GM13977 (cell line): ENCODE results near the gene APBB2.
"Not testable (repeated sequence)": the region's sequence is repeated elsewhere in the genome, so short reads cannot be mapped to it uniquely, and the experiment has no call there.

Experiments
- DNase-seq: peaks from one replicate; pipeline ENCODE4 v3.0.0; 2012; ENCODE audit warnings: low spot score
- in situ Hi-C: fragments of 300-500 bp; cut with MboI; formaldehyde crosslinking; loops from one replicate; pipeline ENCODE4 v1.12.0; 2022; ENCODE audit warnings: low sequenced_read_pairs, low pct_unique_long_range_greater_than_20kb, mixed read lengths, inconsistent platforms; ENCODE audit not compliant: unreplicated experiment
- TF ChIP-seq, protein P1 (sequence below): IDR thresholded peaks from 2 replicates; pipeline ENCODE4 v1.5.1; 2012; ENCODE audit warnings: mild to moderate bottlenecking, control low read depth; ENCODE audit not compliant: insufficient read depth; ENCODE audit errors: extremely low read depth, missing control alignments

Gene APBB2

DNA sequence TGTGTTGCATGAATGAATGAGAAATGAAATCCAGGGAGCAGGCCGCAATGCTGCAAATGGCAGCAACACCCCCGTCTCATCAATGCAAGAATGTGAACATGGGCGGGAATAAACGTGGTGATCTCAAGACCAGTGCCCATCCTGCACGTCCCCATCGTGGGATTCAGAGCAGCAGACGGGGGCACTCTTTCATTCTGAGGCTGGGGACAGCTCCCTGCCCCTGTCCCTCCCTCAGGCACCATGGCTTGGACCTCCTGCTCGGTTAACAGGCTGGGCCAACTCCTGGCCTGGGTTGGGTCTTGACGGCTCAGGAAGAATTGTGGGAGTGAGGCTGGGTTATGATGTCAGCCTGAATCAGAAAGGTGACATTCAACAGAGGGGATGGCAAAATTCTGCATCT is 385.7 kb downstream of the APBB2 start:
- TF ChIP-seq, protein P1, sequence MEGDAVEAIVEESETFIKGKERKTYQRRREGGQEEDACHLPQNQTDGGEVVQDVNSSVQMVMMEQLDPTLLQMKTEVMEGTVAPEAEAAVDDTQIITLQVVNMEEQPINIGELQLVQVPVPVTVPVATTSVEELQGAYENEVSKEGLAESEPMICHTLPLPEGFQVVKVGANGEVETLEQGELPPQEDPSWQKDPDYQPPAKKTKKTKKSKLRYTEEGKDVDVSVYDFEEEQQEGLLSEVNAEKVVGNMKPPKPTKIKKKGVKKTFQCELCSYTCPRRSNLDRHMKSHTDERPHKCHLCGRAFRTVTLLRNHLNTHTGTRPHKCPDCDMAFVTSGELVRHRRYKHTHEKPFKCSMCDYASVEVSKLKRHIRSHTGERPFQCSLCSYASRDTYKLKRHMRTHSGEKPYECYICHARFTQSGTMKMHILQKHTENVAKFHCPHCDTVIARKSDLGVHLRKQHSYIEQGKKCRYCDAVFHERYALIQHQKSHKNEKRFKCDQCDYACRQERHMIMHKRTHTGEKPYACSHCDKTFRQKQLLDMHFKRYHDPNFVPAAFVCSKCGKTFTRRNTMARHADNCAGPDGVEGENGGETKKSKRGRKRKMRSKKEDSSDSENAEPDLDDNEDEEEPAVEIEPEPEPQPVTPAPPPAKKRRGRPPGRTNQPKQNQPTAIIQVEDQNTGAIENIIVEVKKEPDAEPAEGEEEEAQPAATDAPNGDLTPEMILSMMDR = no peak
- DNase-seq = no peak
- in situ Hi-C loops = no loop called here

DNA sequence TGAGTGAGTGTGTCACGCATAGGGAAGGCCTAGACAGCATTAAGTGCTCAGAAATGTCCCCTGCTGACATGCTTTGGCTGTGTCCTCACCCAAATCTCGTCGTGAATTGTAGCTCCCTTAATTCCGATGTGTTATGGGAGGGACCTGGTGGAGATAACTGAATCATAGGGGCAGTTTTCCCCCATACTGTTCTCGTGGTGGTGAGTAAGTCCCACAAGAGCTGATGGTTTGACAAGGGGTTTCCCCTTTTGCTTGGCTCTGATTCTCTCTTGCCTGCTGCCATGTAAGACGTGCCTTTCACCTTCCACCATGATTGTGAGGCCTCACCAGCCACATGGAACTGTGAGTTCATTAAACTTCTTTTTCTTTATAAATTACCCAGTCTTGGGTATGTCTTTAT is 386.6 kb downstream of the APBB2 start:
- TF ChIP-seq, protein P1 = no peak
- in situ Hi-C loops = no loop called here
- no peak for DNase-seq

DNA sequence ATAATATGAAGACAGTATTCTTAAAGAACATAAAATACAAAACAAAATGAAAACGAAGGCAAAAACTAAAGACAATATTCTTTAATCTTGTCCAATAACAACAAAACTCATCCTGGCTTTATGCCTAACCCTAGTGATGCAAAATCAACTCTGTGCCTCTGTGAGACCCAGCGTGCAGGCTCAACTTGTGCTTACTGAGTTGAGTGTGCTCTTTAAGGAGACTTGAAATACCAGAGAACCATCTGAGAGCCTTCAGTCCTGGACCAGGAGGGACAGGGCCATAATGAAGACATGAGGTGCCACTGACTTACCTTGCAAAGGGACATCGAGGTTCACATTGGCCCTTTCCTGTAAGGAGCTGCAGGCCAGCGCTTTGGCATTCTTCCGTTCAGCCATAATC is 387.5 kb downstream of the APBB2 start:
- in situ Hi-C loops = no loop called here
- DNase-seq = no peak
- TF ChIP-seq, protein P1 = no peak

DNA sequence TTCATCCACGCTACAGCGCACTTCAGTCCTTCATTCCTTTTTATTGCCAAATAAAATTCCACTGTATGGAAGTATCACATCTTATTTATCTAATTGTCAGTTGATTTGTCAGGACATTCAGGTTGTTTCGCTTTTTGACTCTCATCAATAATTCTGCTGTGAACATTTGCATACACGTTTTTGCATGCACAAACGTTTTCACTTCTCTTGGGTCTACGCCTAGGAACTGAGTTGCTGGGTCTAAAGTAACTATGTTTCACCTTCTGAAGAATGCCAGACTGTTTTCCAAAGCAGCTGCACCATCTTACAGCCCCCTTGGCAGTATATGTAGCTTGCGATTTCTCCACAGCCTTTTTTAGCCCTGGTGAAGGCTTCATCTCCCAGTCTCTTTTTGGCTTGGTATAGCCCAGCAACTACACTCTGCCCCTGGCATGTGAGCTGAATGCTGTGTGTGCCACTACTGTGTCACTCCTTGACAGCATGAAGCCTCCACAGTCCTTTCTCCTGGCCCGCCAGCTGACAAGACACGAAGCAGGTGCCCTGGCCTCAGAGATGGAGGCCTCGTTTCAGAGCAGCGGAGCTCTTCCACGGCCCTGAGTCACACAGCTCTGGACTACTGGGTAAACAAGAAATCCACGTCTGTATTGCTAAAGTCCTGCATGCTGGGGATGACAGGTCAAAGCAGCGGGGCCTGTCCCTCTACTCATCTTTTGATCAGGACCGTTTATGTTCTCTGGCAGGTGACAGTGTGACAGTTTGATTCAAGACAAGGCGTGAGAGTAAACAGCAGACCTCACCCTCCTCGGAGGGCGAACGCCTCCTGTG is 389.1 kb downstream of the APBB2 start:
- TF ChIP-seq, protein P1 = no peak
- no peak for DNase-seq
- in situ Hi-C loops = no loop called here

DNA sequence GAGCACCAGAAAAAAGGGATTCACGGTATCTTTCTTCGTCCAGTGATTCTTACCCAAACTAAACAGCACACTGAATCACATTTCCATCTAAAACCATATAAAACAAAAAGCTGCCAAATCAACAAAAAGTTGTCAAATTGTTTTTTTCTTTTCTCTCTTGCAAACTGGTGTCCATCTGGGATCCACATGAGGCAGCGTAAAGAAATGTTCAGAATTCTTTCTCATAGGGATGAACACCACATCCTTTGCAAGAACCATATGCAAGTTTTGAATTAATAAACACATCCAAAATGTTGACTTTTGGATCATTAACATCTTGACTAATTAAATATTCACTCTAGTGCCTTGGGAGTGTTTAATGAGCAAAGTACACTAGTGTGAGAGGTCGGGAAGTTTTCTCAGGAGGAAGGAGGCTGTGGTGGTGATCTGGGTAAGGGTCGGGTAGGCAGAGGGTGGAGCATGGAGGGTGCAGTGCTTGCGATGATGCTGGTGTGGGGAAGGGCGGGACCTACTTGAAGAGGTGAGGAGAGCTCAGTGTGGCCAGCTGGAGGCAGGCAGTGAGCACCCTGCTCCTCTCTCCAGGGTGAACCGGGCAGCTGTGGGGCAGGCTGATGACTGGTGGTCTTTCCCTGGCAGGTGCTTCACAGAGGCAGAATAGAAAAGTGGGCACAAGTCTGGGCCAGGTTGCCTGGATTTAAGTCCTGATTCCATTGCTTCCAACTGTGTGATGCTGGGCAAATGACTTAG is 391.7 kb downstream of the APBB2 start:
- in situ Hi-C loops = no loop called here
- TF ChIP-seq, protein P1 = no peak
- no peak for DNase-seq

DNA sequence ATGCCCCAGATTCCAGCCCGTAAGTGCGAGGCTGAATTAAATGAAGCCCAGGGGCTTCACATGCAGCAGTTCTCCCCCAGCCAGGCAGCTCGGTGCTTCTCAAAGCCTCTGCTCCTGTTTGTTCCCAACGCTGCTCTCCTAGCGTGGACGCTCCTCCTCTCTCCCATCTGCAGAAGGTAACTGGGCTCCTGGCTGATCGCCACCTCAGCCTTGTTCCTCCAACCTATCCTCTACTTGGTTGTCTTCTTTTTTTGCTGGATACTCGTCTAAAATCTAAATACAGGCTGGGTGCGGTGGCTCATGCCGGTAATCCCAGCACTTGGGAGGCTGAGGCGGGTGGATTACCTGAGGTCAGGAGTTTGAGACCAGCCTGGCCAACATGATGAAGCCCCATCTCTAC is 394.2 kb downstream of the APBB2 start:
- no peak for DNase-seq
- TF ChIP-seq, protein P1 = no peak
- in situ Hi-C loops = no loop called here

DNA sequence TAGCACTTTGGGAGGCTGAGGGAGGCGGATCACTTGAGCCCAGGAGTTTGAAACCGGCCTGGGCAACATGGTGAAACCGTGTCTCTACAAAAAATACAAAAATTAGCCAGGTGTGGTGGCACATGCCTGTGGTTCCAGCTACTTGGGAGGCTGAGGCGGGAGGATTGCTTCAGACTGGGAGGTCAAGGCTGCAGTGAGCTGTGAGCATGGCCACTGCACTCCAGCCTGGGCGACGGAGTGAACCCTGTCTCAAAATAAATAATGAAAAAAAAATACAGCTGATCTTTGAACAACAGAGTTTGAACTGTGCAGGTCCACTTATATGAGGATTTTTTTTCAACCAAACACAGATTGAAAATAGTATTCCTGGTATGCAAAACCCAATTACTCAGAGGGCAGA is 397.2 kb downstream of the APBB2 start:
- DNase-seq, in situ Hi-C loops: not testable (repeated sequence)
